ENCODE results near the gene TTYH1.

Gene TTYH1

GRCh38 chr19:54461210-54461609, 45.9 kb downstream of the TTYH1 start:
- no peak for DNase-seq (ENCODE audit: low read depth)
- TF ChIP-seq CTCF (conservative IDR thresholded peaks at IDR 0.05; ENCODE audit: control insufficient read depth, insufficient read depth, low read depth, low read length), result no peak
- H3K4me3 ChIP-seq (ENCODE audit: control insufficient read depth, low read depth, low read length), result no peak overlapping the region

GRCh38 chr19:54461613-54462012, 46.3 kb downstream of the TTYH1 start:
- H3K4me3 ChIP-seq (ENCODE audit: control insufficient read depth, low read depth, low read length), result no peak overlapping the region
- no peak for TF ChIP-seq CTCF (conservative IDR thresholded peaks at IDR 0.05; ENCODE audit: control insufficient read depth, insufficient read depth, low read depth, low read length)
- DNase-seq (ENCODE audit: low read depth), result no peak

- no peak for TF ChIP-seq CTCF (conservative IDR thresholded peaks at IDR 0.05; ENCODE audit: control insufficient read depth, insufficient read depth, low read depth, low read length)
- H3K4me3 ChIP-seq (ENCODE audit: control insufficient read depth, low read depth, low read length), result peak overlapping the region; percentile 37
Measured at GRCh38 chr19:54462047-54462654, 46.9 kb downstream of the TTYH1 start.

GRCh38 chr19:54462655-54463530, 47.6 kb downstream of the TTYH1 start:
- TF ChIP-seq CTCF (conservative IDR thresholded peaks at IDR 0.05; ENCODE audit: control insufficient read depth, insufficient read depth, low read depth, low read length), result no peak
- DNase-seq (ENCODE audit: low read depth), result peak; percentile 60
- peak overlapping the region; percentile 43 for H3K4me3 ChIP-seq (ENCODE audit: control insufficient read depth, low read depth, low read length)

More at GRCh38 chr19:54462047-54462654, 46.9 kb downstream of the TTYH1 start:
- no peak for DNase-seq (ENCODE audit: low read depth)

- peak; percentile 98 for DNase-seq (ENCODE audit: low read depth)
- no peak for TF ChIP-seq CTCF (conservative IDR thresholded peaks at IDR 0.05; ENCODE audit: control insufficient read depth, insufficient read depth, low read depth, low read length)
- peak within 1 kb of the TSS; percentile 51 for H3K4me3 ChIP-seq (ENCODE audit: control insufficient read depth, low read depth, low read length)
Measured at GRCh38 chr19:54463531-54464043, 48.3 kb downstream of the TTYH1 start, which contains the start of gene LENG9. Gene LENG9 (minus strand): TSS chr19:54463778. CDS start chr19:54463526, 252 bp downstream.

GRCh38 chr19:54464044-54464629, 48.9 kb downstream of the TTYH1 start:
- TF ChIP-seq CTCF (conservative IDR thresholded peaks at IDR 0.05; ENCODE audit: control insufficient read depth, insufficient read depth, low read depth, low read length), result no peak
- peak overlapping the region; percentile 51 for H3K4me3 ChIP-seq (ENCODE audit: control insufficient read depth, low read depth, low read length)
- peak; percentile 40 for DNase-seq (ENCODE audit: low read depth)
